Upper lobe of left lung (tissue), 4 donors: ENCODE results near the gene ZNF14.

ENCODE experiments used
- CTCF ChIP-seq, 6 experiments: fragments of 450-650 bp in 4 of 6; fragments of 200-600 bp in 2 of 6; sonication (generic) in 2 of 6; IDR thresholded peaks; one replicate each; pipeline ENCODE4 v1.5.1; 2016 to 2019; ENCODE audit warnings: antibody characterized with exemption in 6 of 6
- POLR2AphosphoS5 ChIP-seq, 2 donors: sonication (generic); formaldehyde crosslinking; IDR thresholded peaks; one replicate each; pipeline ENCODE4 v1.5.1; 2017; ENCODE audit warnings: antibody characterized with exemption in 2 of 2

GRCh38 chr19:19691683-19692082 is 41.2 kb downstream of the ZNF14 start:
- no peak for TF ChIP-seq CTCF (IDR thresholded peaks at IDR 0.05)
- no peak for TF ChIP-seq POLR2AphosphoS5 (IDR thresholded peaks at IDR 0.05)
